Smooth muscle cell (in vitro differentiated cells): ENCODE results near the gene ZFP64. TPM values are rescaled to one million over a fixed set of nuclear protein-coding genes. Genes with fewer than 3 reads are reported as not detected.
"Not testable (repeated sequence)": the region's sequence is repeated elsewhere in the genome, so short reads cannot be mapped to it uniquely, and the experiment has no call there.

ENCODE experiments used
- DNase-seq: peaks from one replicate; lab custom pipeline; 2025; ENCODE audit not compliant: unreplicated experiment; lab: John Stamatoyannopoulos, UW
- H2AFZ ChIP-seq: fragments of 200-600 bp; sonication (generic); 2 replicates; pipeline ENCODE4 v1.6.0; 2016; ENCODE audit warnings: antibody characterized with exemption, low read depth, mild to moderate bottlenecking
- H3F3A ChIP-seq: fragments of 200-600 bp; sonication (generic); 2 replicates; pipeline ENCODE4 v1.6.0; 2017; ENCODE audit warnings: antibody characterized with exemption, low read depth
- H3K27ac ChIP-seq: fragments of 200-600 bp; sonication (generic); 2 replicates; pipeline ENCODE4 v1.5.1; 2016; ENCODE audit warnings: low read depth, mild to moderate bottlenecking
- H3K27me3 ChIP-seq: fragments of 200-600 bp; sonication (generic); 2 replicates; pipeline ENCODE4 v1.6.1; 2016; ENCODE audit warnings: low read depth, mild to moderate bottlenecking
- H3K36me3 ChIP-seq: fragments of 200-600 bp; sonication (generic); 2 replicates; pipeline ENCODE4 v1.5.1; 2016; ENCODE audit warnings: low read depth
- H3K4me1 ChIP-seq: fragments of 200-600 bp; sonication (generic); 2 replicates; pipeline ENCODE4 v1.5.1; 2016; ENCODE audit warnings: low read depth
- H3K4me2 ChIP-seq: fragments of 200-600 bp; sonication (generic); 2 replicates; pipeline ENCODE4 v1.6.0; 2016; ENCODE audit warnings: mild to moderate bottlenecking
- H3K4me3 ChIP-seq: fragments of 200-600 bp; sonication (generic); 2 replicates; pipeline ENCODE4 v1.5.1; 2016; ENCODE audit warnings: mild to moderate bottlenecking
- H3K79me2 ChIP-seq: fragments of 200-600 bp; sonication (generic); 2 replicates; pipeline ENCODE4 v1.6.0; 2016; ENCODE audit warnings: low read depth, mild to moderate bottlenecking
- H3K9ac ChIP-seq: fragments of 200-600 bp; sonication (generic); 2 replicates; pipeline ENCODE4 v1.6.0; 2016; ENCODE audit warnings: low read depth
- H3K9me3 ChIP-seq: fragments of 200-600 bp; sonication (generic); replicated peaks from 2 replicates; pipeline ENCODE4 v1.5.1; 2016; ENCODE audit warnings: low read depth
- H4K20me1 ChIP-seq: fragments of 200-600 bp; sonication (generic); 2 replicates; pipeline ENCODE4 v1.6.0; 2016; ENCODE audit warnings: low read depth
- WGBS: methylation state at CpG from one replicate; pipeline ENCODE4 v1.1.7; 2016; ENCODE audit warnings: low lambda C conversion rate; 5-methylcytosine and 5-hydroxymethylcytosine counted together
- polyA plus RNA-seq: library from polyadenylated mRNA; unstranded; fragments of >200 nt; fragmentation: Nextera tagmentation; extraction: Ambion mirVana; gene quantifications from 2 replicates; pipeline ENCODE4 v1.2.1, GENCODE V29; 2016
- total RNA-seq: library from RNA; depleted of rRNA; stranded (reverse); fragments of >200 nt; gene quantifications from 2 replicates; pipeline ENCODE4 v1.2.3, GENCODE V29; 2014
- TF ChIP-seq, protein P1 (sequence below): fragments of 200-600 bp; sonication (generic); IDR thresholded peaks from 2 replicates; pipeline ENCODE4 v1.5.1; 2017; ENCODE audit warnings: borderline replicate concordance, mild to moderate bottlenecking, antibody characterized with exemption; ENCODE audit not compliant: insufficient read depth, poor library complexity, severe bottlenecking

Gene ZFP64
- total and polyA plus RNA-seq, 2 experiments from 2014 or later, result 8.6 to 19.8 TPM

- Histone ChIP-seq H3K36me3 (no peaks in the 10 kb centered on the region), H3K27ac (no peak overlapping the region), H4K20me1 (no peaks in the 10 kb centered on the region), H3K79me2 (no peaks in the 10 kb centered on the region), H3K4me3 (no peak overlapping the region), H3K4me2 (no peak overlapping the region), H2AFZ (no peak overlapping the region), H3K27me3 (peaks cover 11% of the 10 kb centered on the region), H3K4me1 (no peaks in the 10 kb centered on the region), H3F3A (no peaks in the 10 kb centered on the region), H3K9me3 (no peaks in the 10 kb centered on the region), H3K9ac (no peak overlapping the region)
- no peak for DNase-seq
- WGBS, result 27% methylated on average over 3 of the region's 3 CpGs
- TF ChIP-seq, protein P1, sequence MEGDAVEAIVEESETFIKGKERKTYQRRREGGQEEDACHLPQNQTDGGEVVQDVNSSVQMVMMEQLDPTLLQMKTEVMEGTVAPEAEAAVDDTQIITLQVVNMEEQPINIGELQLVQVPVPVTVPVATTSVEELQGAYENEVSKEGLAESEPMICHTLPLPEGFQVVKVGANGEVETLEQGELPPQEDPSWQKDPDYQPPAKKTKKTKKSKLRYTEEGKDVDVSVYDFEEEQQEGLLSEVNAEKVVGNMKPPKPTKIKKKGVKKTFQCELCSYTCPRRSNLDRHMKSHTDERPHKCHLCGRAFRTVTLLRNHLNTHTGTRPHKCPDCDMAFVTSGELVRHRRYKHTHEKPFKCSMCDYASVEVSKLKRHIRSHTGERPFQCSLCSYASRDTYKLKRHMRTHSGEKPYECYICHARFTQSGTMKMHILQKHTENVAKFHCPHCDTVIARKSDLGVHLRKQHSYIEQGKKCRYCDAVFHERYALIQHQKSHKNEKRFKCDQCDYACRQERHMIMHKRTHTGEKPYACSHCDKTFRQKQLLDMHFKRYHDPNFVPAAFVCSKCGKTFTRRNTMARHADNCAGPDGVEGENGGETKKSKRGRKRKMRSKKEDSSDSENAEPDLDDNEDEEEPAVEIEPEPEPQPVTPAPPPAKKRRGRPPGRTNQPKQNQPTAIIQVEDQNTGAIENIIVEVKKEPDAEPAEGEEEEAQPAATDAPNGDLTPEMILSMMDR, result no peak
Observed at GRCh38 chr20:52226370-52226769, 34.8 kb upstream of the ZFP64 start.

DNA sequence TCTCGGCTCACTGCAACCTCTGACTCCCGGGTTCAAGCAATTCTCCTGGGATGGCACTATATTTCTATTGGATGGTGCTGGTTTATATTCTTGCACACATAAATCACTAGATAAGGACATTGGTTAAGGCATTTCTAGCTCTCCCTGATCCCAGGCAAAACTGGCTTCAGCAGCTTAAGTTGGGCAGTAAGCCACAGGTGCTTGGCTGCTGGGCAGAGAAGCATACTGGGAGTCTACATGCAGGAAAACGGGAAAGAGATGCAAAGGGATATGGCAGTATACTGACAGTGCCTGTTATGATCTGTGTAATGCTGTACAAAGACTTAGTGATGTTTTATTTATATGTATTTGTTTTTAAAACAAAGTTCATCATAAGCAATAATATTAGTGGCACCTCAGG, 33.3 kb upstream of the ZFP64 start:
- no peak for DNase-seq
- no peak overlapping the region for H3K4me3 ChIP-seq
- no peaks in the 10 kb centered on the region for H3F3A ChIP-seq
- no peaks in the 10 kb centered on the region for H4K20me1 ChIP-seq
- no peak overlapping the region for H3K27ac ChIP-seq
- H3K9me3 ChIP-seq, result no peaks in the 10 kb centered on the region
- no peaks in the 10 kb centered on the region for H3K79me2 ChIP-seq
- peaks cover 11% of the 10 kb centered on the region for H3K27me3 ChIP-seq
- H2AFZ ChIP-seq, result no peak overlapping the region
- no peak overlapping the region for H3K4me2 ChIP-seq
- no peaks in the 10 kb centered on the region for H3K36me3 ChIP-seq
- no peak overlapping the region for H3K9ac ChIP-seq
- WGBS, result 85% methylated on average over 3 of the region's 3 CpGs
- TF ChIP-seq, protein P1, result no peak
- no peaks in the 10 kb centered on the region for H3K4me1 ChIP-seq

- not testable (repeated sequence) for H3K4me3 ChIP-seq, H3K4me1 ChIP-seq, H3K79me2 ChIP-seq, H3F3A ChIP-seq, H3K4me2 ChIP-seq, H3K36me3 ChIP-seq, DNase-seq, H3K9me3 ChIP-seq, H4K20me1 ChIP-seq, H3K9ac ChIP-seq, H2AFZ ChIP-seq, H3K27ac ChIP-seq
- H3K27me3 ChIP-seq, result peaks cover 11% of the 10 kb centered on the region
- 94% methylated on average over 4 of the region's 4 CpGs for WGBS
Observed at GRCh38 chr20:52221362-52221761, 29.8 kb upstream of the ZFP64 start.

- peaks cover 11% of the 10 kb centered on the region for H3K27me3 ChIP-seq
- H3K9me3 ChIP-seq, H3K4me3 ChIP-seq, H4K20me1 ChIP-seq, H3F3A ChIP-seq, H3K4me2 ChIP-seq, DNase-seq, H3K79me2 ChIP-seq, H2AFZ ChIP-seq, H3K36me3 ChIP-seq, H3K27ac ChIP-seq, H3K4me1 ChIP-seq, H3K9ac ChIP-seq: not testable (repeated sequence)
Observed at GRCh38 chr20:52220891-52221290, 29.3 kb upstream of the ZFP64 start.

GRCh38 chr20:52219441-52219840, 27.9 kb upstream of the ZFP64 start:
- Histone ChIP-seq H3K9ac (no peak overlapping the region), H3K27ac (no peak overlapping the region), H4K20me1 (no peaks in the 10 kb centered on the region), H3K4me3 (no peak overlapping the region), H3K27me3 (no peaks in the 10 kb centered on the region), H3K4me2 (no peak overlapping the region), H3K36me3 (no peaks in the 10 kb centered on the region), H3F3A (no peaks in the 10 kb centered on the region), H3K4me1 (no peaks in the 10 kb centered on the region), H3K79me2 (no peaks in the 10 kb centered on the region), H3K9me3 (no peaks in the 10 kb centered on the region), H2AFZ (no peak overlapping the region)
- DNase-seq, result no peak
- 70% methylated on average over 9 of the region's 9 CpGs for WGBS
- TF ChIP-seq, protein P1, result no peak
